K562 (cell line): Measurements from ENCODE around the gene DPP3. TPM values are rescaled to one million over a fixed set of nuclear protein-coding genes. Genes with fewer than 3 reads are reported as not detected.

ENCODE experiments used
- BACH1 ChIP-seq: fragments of 200-800 bp; sonication (Bioruptor generic); IDR thresholded peaks from 2 replicates; pipeline ENCODE4 v1.6.1; 2016; ENCODE audit warnings: missing genetic modification characterization, missing compliant biosample characterization
- CBX8 ChIP-seq: fragments of 200-600 bp; sonication (generic); IDR thresholded peaks from 2 replicates; pipeline ENCODE4 v1.6.1; 2012; ENCODE audit warnings: borderline replicate concordance, mixed run types, low read depth, mild to moderate bottlenecking, moderate library complexity, mixed read lengths, low read length, control low read depth, inconsistent platforms; ENCODE audit not compliant: poor library complexity, severe bottlenecking; ENCODE audit errors: extremely low read depth
- DMBX1 ChIP-seq: fragments of 250-450 bp; sonication (Bioruptor Pico); IDR thresholded peaks from 2 replicates; pipeline ENCODE4 v1.8.0; 2022; ENCODE audit warnings: inconsistent platforms, mild to moderate bottlenecking, moderate library complexity, borderline replicate concordance
- MTA1 ChIP-seq: fragments of 450-650 bp; IDR thresholded peaks from 2 replicates; pipeline ENCODE4 v1.6.1; 2017; ENCODE audit warnings: borderline replicate concordance
- MYC ChIP-seq, 2 experiments: fragments of 250-450 bp in 1 of 2; sonication (Bioruptor Pico) in 1 of 2; IDR thresholded peaks; 2 replicates each; pipeline versions ENCODE4 v1.5.1 to v1.6.1; 2012 to 2021; ENCODE audit warnings: low read depth in 2 of 2, borderline replicate concordance in 1 of 2, improper control_type of control experiment in 1 of 2, low read length in 1 of 2, mild to moderate bottlenecking in 1 of 2, moderate library complexity in 1 of 2
- NUFIP1 ChIP-seq: fragments of 450-650 bp; IDR thresholded peaks from 2 replicates; pipeline ENCODE4 v1.6.1; 2018; ENCODE audit not compliant: partially characterized antibody
- PRDM10 ChIP-seq: fragments of 450-650 bp; IDR thresholded peaks from 2 replicates; pipeline ENCODE4 v1.6.1; 2018; ENCODE audit not compliant: partially characterized antibody
- SAFB2 ChIP-seq: fragments of 200-400 bp; formaldehyde crosslinking; IDR thresholded peaks from 2 replicates; pipeline ENCODE4 v1.6.1; 2018; ENCODE audit warnings: borderline replicate concordance, low read length, low read depth, moderate library complexity; ENCODE audit not compliant: severe bottlenecking
- TCF7 ChIP-seq: sonication (generic); IDR thresholded peaks from 2 replicates; pipeline ENCODE4 v1.6.1; 2016; ENCODE audit warnings: antibody characterized with exemption, borderline replicate concordance
- ZBTB11 ChIP-seq, 3 experiments: fragments of 200-800 bp in 1 of 3; fragments of 250-450 bp in 1 of 3; fragments of 450-650 bp in 1 of 3; sonication (Bioruptor Pico) in 1 of 3; sonication (Bioruptor generic) in 1 of 3; formaldehyde crosslinking in 1 of 3; IDR thresholded peaks; 2 replicates each; pipeline versions ENCODE4 v1.6.1 to v1.8.0; 2016 to 2022; ENCODE audit warnings: mild to moderate bottlenecking in 2 of 3, missing genetic modification characterization in 2 of 3, missing compliant biosample characterization in 1 of 3, moderate library complexity in 1 of 3
- ZFP1 ChIP-seq: fragments of 450-650 bp; formaldehyde crosslinking; IDR thresholded peaks from 2 replicates; pipeline ENCODE4 v1.4.0; 2020; ENCODE audit warnings: mild to moderate bottlenecking, mixed read lengths
- ZNF212 ChIP-seq: fragments of 450-650 bp; formaldehyde crosslinking; IDR thresholded peaks from 2 replicates; pipeline ENCODE4 v1.4.0; 2020; ENCODE audit warnings: mild to moderate bottlenecking
- polyA plus RNA-seq, 8 experiments: library from polyadenylated mRNA; depleted of rRNA in 4 of 8; stranded (reverse) in 5 of 8; unstranded in 3 of 8; fragments of >200 nt; fragmentation: Nextera tagmentation in 2 of 8; fragmentation: Illumina TruSeq in 1 of 8; extraction: Ambion mirVana in 2 of 8; extraction: Trizol in 1 of 8; gene quantifications; 2 replicates each; pipeline versions ENCODE4 v1.2.1 to v1.2.3, GENCODE V29; 2011 to 2014; ENCODE audit warnings: inconsistent platforms in 1 of 8, missing spikeins in 1 of 8
- total RNA-seq, 7 experiments: library from RNA; depleted of rRNA in 6 of 7; stranded (reverse); fragments of >200 nt in 6 of 7; fragmentation: Illumina TruSeq in 2 of 7; extraction: Trizol in 2 of 7; gene quantifications; 2 replicates each; pipeline versions ENCODE4 v1.2.1 to v1.2.3, GENCODE V29; 2011 to 2021; ENCODE audit warnings: low replicate concordance in 1 of 7
- TF ChIP-seq, protein P1 (sequence below): sonication (generic); formaldehyde crosslinking; IDR thresholded peaks from 2 replicates; pipeline ENCODE4 v1.8.0; 2022; ENCODE audit warnings: mild to moderate bottlenecking, missing genetic modification reagents

The DPP3 gene
- total and polyA plus RNA-seq, 9 of the 15 experiments (the other 6 are each of a cell fraction or from before 2014, with no cell fraction given) = 3.7 to 69.2 (median 43.3) TPM

DNA sequence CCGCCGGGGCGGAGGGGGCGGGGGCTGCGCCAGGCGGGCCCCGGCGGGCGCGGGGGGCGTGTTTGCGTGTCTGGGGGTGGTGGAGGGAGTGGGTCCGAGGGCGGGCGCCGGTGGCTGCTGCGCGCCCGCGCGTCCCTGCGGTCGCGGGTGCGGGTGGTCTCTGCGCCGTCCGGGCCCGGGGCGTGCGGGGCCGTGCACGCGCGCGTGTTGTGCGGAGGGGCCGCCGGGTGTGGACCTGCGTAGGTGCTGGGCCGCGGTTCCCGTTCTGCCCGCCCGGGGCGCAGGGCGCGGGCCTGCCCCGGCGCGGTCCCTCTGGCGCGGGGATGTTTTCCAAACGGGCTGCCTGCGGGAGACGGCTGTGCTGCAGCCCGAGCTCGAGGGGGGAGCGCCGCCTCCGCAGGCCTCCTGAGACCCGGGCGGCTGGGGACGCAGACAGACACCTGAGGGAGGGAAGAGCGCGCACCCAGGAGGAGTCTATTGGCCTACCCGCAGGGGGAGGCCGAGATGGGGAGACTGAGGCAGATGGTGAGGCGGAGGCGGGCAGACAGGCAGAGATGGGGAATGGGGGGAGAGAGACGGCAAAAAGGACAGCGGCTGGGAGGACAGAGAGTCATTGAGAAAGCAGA lies 13.1 kb upstream of the DPP3 start (continued):
- TF ChIP-seq, protein P1, sequence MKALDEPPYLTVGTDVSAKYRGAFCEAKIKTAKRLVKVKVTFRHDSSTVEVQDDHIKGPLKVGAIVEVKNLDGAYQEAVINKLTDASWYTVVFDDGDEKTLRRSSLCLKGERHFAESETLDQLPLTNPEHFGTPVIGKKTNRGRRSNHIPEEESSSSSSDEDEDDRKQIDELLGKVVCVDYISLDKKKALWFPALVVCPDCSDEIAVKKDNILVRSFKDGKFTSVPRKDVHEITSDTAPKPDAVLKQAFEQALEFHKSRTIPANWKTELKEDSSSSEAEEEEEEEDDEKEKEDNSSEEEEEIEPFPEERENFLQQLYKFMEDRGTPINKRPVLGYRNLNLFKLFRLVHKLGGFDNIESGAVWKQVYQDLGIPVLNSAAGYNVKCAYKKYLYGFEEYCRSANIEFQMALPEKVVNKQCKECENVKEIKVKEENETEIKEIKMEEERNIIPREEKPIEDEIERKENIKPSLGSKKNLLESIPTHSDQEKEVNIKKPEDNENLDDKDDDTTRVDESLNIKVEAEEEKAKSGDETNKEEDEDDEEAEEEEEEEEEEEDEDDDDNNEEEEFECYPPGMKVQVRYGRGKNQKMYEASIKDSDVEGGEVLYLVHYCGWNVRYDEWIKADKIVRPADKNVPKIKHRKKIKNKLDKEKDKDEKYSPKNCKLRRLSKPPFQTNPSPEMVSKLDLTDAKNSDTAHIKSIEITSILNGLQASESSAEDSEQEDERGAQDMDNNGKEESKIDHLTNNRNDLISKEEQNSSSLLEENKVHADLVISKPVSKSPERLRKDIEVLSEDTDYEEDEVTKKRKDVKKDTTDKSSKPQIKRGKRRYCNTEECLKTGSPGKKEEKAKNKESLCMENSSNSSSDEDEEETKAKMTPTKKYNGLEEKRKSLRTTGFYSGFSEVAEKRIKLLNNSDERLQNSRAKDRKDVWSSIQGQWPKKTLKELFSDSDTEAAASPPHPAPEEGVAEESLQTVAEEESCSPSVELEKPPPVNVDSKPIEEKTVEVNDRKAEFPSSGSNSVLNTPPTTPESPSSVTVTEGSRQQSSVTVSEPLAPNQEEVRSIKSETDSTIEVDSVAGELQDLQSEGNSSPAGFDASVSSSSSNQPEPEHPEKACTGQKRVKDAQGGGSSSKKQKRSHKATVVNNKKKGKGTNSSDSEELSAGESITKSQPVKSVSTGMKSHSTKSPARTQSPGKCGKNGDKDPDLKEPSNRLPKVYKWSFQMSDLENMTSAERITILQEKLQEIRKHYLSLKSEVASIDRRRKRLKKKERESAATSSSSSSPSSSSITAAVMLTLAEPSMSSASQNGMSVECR = 0 out of 2 replicates have a peak, but pooled peaks have one; percentile 34
- TF ChIP-seq PRDM10 (no peak), SAFB2 (no peak), ZFP1 (CRISPR knock-in tag) (no peak), DMBX1 (CRISPR knock-in tag) (no peak), BACH1 (tag) (no peak), NUFIP1 (no peak), ZBTB11 (CRISPR knock-in tag; IDR thresholded peaks at IDR 0.05) (peak in 1 of 3 experiments; percentile 55; a peak in 1 of 6 replicates), MYC (IDR thresholded peaks at IDR 0.05; ENCODE audit: low read depth, low read length) (no peak), MYC (CRISPR knock-in tag; IDR thresholded peaks at IDR 0.05; ENCODE audit: borderline replicate concordance, low read depth) (no peak), TCF7 (no peak), CBX8 (no peak), ZNF212 (CRISPR knock-in tag) (no peak), MTA1 (no peak)
